Measurements from ENCODE around the gene LRRN2. TPM values are rescaled to one million over a fixed set of nuclear protein-coding genes. Genes with fewer than 3 reads are reported as not detected.

LRRN2 gene
- total RNA-seq, 1 experiment from 2014 or later: 5.0 TPM

DNA sequence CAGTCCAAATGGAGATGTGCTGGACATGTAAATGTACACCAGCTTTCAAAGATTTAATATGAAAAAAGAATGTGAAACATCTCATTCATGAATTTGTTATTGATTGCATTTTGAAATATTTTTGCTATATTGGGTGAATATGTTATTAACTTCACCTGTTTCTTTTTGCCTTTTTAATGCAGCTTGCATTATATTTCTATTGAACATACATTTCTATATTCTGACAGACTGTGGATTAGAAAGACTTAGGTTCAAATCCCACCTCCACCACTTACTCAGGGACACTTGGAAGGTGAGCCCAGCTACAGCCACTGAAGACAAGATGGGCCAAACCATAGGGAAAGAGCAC, 37.8 kb downstream of the LRRN2 start:
- intact Hi-C loops (cut with micrococcal nuclease): loop anchor here (1.0 to 2.0 kb wide), 2 partner anchors 81 to 190 kb away; no protein-coding TSS in a partner anchor
- ATAC-seq: no peak
- CTCF ChIA-PET: no interaction called here

GRCh38 chr1:204647114-204647804, 38.3 kb downstream of the LRRN2 start:
- peak; percentile 96 for ATAC-seq
- TF ChIP-seq, protein P1, sequence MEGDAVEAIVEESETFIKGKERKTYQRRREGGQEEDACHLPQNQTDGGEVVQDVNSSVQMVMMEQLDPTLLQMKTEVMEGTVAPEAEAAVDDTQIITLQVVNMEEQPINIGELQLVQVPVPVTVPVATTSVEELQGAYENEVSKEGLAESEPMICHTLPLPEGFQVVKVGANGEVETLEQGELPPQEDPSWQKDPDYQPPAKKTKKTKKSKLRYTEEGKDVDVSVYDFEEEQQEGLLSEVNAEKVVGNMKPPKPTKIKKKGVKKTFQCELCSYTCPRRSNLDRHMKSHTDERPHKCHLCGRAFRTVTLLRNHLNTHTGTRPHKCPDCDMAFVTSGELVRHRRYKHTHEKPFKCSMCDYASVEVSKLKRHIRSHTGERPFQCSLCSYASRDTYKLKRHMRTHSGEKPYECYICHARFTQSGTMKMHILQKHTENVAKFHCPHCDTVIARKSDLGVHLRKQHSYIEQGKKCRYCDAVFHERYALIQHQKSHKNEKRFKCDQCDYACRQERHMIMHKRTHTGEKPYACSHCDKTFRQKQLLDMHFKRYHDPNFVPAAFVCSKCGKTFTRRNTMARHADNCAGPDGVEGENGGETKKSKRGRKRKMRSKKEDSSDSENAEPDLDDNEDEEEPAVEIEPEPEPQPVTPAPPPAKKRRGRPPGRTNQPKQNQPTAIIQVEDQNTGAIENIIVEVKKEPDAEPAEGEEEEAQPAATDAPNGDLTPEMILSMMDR (conservative IDR thresholded peaks at IDR 0.05; ENCODE audit: low read depth, low read length): no peak
- no peak for TF ChIP-seq EZH2phosphoT487 (IDR thresholded peaks at IDR 0.05; ENCODE audit: borderline replicate concordance, low read length)
- TF ChIP-seq EZH2 (IDR thresholded peaks at IDR 0.05; ENCODE audit: low read length, unreplicated experiment): no peak
- Histone ChIP-seq H3K27me3 (ENCODE audit: low read length) (no peaks in the 10 kb centered on the region), H3K4me1 (ENCODE audit: insufficient read depth, low read length) (peaks cover 10% of the 10 kb centered on the region), H3K9ac (ENCODE audit: low read length) (peak overlapping the region; percentile 4; the same call in 1 of the 2 replicates), H4K20me1 (ENCODE audit: low read length) (no peaks in the 10 kb centered on the region), H3K4me2 (ENCODE audit: low read length) (peak overlapping the region; percentile 65), H3K79me2 (ENCODE audit: low read length) (no peaks in the 10 kb centered on the region), H3K27ac (ENCODE audit: low read length) (peak overlapping the region; percentile 63), H3K9me3 (ENCODE audit: low read length) (no peaks in the 10 kb centered on the region), H2AFZ (ENCODE audit: low read length) (peak overlapping the region; percentile 29; the same call in 1 of the 2 replicates), H3F3A (ENCODE audit: low read length, unreplicated experiment) (no peaks in the 10 kb centered on the region), H3K9me2 (replicated peaks; ENCODE audit: low read length) (no peaks in the 10 kb centered on the region), H3K36me3 (ENCODE audit: low read depth, low read length) (no peaks in the 10 kb centered on the region), H3K4me3 (ENCODE audit: low read length) (peak overlapping the region; percentile 15; the same call in 1 of the 2 replicates)
- CTCF ChIA-PET: no interaction called here
- peak; percentile 94 for DNase-seq
- POLR2A ChIA-PET (ENCODE audit: unreplicated experiment): no interaction called here
- BruUV-seq (replicated peaks): no TSS peak
- intact Hi-C loops (cut with micrococcal nuclease): loop anchor here (1.0 to 2.0 kb wide), 2 partner anchors 80 to 190 kb away; no protein-coding TSS in a partner anchor

More for the DNA sequence above, 37.8 kb downstream of the LRRN2 start:
- Histone ChIP-seq H3K9ac (ENCODE audit: low read length) (no peak overlapping the region), H4K20me1 (ENCODE audit: low read length) (no peaks in the 10 kb centered on the region), H3K4me2 (ENCODE audit: low read length) (no peak overlapping the region), H3K79me2 (ENCODE audit: low read length) (no peaks in the 10 kb centered on the region), H3K36me3 (ENCODE audit: low read depth, low read length) (no peaks in the 10 kb centered on the region), H3K27ac (ENCODE audit: low read length) (no peak overlapping the region), H3K9me2 (replicated peaks; ENCODE audit: low read length) (no peaks in the 10 kb centered on the region), H3K4me3 (ENCODE audit: low read length) (no peak overlapping the region), H3K27me3 (ENCODE audit: low read length) (no peaks in the 10 kb centered on the region), H3F3A (ENCODE audit: low read length, unreplicated experiment) (no peaks in the 10 kb centered on the region), H3K4me1 (ENCODE audit: insufficient read depth, low read length) (peaks cover 10% of the 10 kb centered on the region), H2AFZ (ENCODE audit: low read length) (no peak overlapping the region), H3K9me3 (ENCODE audit: low read length) (no peaks in the 10 kb centered on the region)
- TF ChIP-seq EZH2phosphoT487 (IDR thresholded peaks at IDR 0.05; ENCODE audit: borderline replicate concordance, low read length) (no peak), EZH2 (IDR thresholded peaks at IDR 0.05; ENCODE audit: low read length, unreplicated experiment) (no peak)
- TF ChIP-seq, protein P1 (conservative IDR thresholded peaks at IDR 0.05; ENCODE audit: low read depth, low read length): no peak
- no peak for DNase-seq
- POLR2A ChIA-PET (ENCODE audit: unreplicated experiment): no interaction called here
- BruUV-seq (replicated peaks): no TSS peak

- Histone ChIP-seq H3K4me1 (ENCODE audit: insufficient read depth, low read length) (peaks cover 10% of the 10 kb centered on the region), H2AFZ (ENCODE audit: low read length) (no peak overlapping the region), H3K27ac (ENCODE audit: low read length) (no peak overlapping the region), H3K9me2 (replicated peaks; ENCODE audit: low read length) (no peaks in the 10 kb centered on the region), H3K9me3 (ENCODE audit: low read length) (no peaks in the 10 kb centered on the region), H3F3A (ENCODE audit: low read length, unreplicated experiment) (no peaks in the 10 kb centered on the region), H4K20me1 (ENCODE audit: low read length) (no peaks in the 10 kb centered on the region), H3K4me3 (ENCODE audit: low read length) (no peak overlapping the region), H3K9ac (ENCODE audit: low read length) (no peak overlapping the region), H3K27me3 (ENCODE audit: low read length) (no peaks in the 10 kb centered on the region), H3K36me3 (ENCODE audit: low read depth, low read length) (no peaks in the 10 kb centered on the region), H3K79me2 (ENCODE audit: low read length) (no peaks in the 10 kb centered on the region), H3K4me2 (ENCODE audit: low read length) (no peak overlapping the region)
- ChIA-PET CTCF (no interaction called here), POLR2A (ENCODE audit: unreplicated experiment) (no interaction called here)
- TF ChIP-seq EZH2 (IDR thresholded peaks at IDR 0.05; ENCODE audit: low read length, unreplicated experiment) (no peak), EZH2phosphoT487 (IDR thresholded peaks at IDR 0.05; ENCODE audit: borderline replicate concordance, low read length) (no peak)
- TF ChIP-seq, protein P1 (conservative IDR thresholded peaks at IDR 0.05; ENCODE audit: low read depth, low read length): no peak
- BruUV-seq (replicated peaks): no TSS peak
- intact Hi-C loops (cut with micrococcal nuclease): loop anchor here (2.0 kb wide), 1 partner anchor 79 kb away; no protein-coding TSS in a partner anchor
- no peak for DNase-seq
- no peak for ATAC-seq
Measured at GRCh38 chr1:204645666-204646065, 39.9 kb downstream of the LRRN2 start.
